GM23248 (cell line): ENCODE results near the gene IDH3B.

Experiments used
- EZH2 ChIP-seq: fragments of 200-600 bp; sonication (generic); IDR thresholded peaks from 2 replicates; pipeline ENCODE4 v1.6.1; 2018; ENCODE audit warnings: antibody characterized with exemption, mild to moderate bottlenecking; ENCODE audit not compliant: insufficient read depth, poor library complexity, severe bottlenecking
- EZH2phosphoT487 ChIP-seq: fragments of 200-600 bp; sonication (generic); IDR thresholded peaks from 2 replicates; pipeline ENCODE4 v1.6.1; 2018; ENCODE audit warnings: antibody characterized with exemption, moderate library complexity, mild to moderate bottlenecking, low read depth; ENCODE audit not compliant: insufficient read depth

DNA sequence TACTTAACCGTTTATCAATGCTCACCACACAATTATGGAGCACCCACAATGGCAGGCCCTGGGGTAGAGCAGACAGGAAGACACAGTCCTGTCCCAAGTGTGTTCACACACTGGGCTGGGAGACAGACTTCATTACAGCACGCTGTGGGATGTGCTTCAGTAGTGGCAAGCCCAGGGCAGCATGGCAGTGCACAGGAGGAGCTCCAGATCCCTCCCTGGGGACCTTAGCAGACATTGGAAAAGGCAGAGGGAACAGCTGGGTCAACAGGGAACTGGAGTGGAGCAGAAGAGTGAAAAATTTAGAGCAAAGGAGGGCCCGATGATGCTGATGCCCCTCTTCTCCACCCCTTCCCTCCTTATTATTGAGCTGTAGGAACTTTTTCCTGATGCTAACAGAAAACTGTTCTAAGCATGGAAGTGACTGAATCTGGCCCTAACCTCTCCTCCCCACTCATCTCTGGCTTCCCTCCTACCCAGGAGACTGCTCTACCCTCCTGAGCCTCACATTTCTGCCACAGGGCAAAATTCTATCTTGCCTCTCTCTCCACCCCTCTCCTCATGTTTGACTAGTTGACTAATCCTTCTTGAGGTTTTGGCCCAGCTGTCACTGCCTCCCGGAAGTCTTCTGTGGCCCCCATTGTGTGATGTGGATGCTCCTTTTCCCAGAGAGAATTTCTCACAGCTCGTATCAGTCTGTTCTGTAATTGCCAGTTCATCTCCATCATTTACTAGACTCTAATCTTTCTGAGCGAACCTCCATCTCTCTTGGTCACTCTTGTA, 52.9 kb downstream of the IDH3B start:
- TF ChIP-seq EZH2phosphoT487 (no peak), EZH2 (no peak)
